Stimulated activated CD4-positive, alpha-beta T cell treated with anti-CD3 and anti-CD28 coated beads, Interleukin-12 subunit alpha, Interleukin-12 subunit beta, amount 100 ng/mL, for 24 hours (primary cell): ENCODE measurements around the gene USP7.

Experiments
- DNase-seq, 2 experiments: peaks; one replicate each; pipeline ENCODE4 v3.0.0-alpha.2; 2020; ENCODE audit warnings: low read depth in 2 of 2

USP7 gene

DNA sequence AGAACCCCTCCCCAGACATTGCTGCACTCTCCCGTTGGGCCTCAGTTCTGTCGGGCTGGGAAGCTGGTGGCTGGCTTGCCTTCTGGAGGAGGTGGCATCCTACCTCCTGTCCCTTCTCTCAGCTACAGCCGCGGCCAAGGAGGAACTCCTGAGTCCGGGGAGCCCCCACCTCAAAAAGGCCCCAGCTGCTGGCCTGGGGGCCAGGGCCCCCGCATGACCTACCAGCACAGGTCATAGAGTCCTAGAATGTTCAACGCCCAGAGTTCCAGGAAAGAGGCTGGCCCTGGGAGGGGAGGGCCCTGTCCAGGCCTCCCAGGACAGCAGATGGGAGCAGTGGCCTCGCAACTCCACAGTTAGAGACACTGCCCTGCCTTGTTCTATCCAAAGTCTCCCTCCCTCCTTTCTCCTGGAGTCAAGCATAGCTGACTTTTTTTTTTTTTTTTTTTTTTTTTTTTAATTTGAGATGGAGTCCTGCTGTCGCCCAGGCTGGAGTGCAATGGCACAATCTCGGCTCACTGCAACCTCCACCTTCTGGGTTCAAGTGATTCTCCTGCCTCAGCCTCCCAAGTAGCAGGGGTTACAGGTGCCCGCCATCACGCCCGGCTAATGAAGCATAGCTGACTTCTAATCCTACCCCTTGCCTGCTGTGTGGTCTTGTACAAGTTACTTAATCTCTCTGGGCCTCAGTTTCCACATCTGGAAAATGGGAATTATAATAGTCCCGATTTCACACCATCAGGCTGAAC lies 102.0 kb downstream of the USP7 start:
- DNase-seq = no peak

DNA sequence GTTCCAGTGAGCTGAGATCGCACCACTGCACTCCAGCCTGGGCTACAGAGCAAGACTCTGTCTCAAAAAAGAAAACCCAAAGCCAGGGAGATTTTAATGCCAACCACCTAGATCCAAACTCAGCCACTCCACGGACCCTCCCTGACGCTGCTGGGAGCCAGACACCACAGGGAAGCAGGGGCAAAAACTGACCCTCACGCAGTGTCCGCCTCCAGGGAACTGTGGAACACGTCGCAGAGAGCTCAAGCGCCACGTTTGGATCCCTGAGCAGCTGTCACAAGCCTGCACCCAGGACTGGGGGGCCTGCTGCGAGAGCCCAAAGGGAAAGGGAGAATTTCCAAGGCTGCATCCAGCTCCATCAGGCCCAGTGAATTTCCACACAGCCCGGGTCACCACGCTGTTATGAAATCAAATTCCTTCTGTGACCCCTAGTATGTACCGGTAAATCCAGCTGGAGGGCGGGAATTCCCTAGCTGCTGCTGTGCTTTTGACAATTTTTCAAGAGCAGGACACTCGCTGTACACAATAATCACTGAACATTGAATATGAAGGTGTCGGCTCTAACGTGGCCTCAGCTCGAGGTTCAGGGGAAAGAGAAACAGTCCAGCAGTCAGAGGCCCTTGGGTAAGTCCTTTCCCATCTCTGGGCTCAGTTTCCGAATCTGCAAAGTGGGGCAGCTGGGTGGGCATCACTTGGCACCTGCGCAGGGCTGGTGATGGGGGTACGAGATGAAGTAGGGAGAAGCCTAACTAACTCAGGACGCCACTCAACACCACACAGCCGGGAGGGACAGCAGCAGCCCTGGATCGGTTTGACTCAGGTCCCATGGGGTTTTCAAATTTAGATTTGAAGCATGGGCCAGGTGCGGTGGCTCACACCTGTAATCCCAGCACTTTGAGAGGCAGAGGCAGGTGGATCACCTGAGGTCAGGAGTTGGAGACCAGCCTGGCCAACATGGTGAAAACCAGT lies 103.5 kb downstream of the USP7 start:
- no peak for DNase-seq

DNA sequence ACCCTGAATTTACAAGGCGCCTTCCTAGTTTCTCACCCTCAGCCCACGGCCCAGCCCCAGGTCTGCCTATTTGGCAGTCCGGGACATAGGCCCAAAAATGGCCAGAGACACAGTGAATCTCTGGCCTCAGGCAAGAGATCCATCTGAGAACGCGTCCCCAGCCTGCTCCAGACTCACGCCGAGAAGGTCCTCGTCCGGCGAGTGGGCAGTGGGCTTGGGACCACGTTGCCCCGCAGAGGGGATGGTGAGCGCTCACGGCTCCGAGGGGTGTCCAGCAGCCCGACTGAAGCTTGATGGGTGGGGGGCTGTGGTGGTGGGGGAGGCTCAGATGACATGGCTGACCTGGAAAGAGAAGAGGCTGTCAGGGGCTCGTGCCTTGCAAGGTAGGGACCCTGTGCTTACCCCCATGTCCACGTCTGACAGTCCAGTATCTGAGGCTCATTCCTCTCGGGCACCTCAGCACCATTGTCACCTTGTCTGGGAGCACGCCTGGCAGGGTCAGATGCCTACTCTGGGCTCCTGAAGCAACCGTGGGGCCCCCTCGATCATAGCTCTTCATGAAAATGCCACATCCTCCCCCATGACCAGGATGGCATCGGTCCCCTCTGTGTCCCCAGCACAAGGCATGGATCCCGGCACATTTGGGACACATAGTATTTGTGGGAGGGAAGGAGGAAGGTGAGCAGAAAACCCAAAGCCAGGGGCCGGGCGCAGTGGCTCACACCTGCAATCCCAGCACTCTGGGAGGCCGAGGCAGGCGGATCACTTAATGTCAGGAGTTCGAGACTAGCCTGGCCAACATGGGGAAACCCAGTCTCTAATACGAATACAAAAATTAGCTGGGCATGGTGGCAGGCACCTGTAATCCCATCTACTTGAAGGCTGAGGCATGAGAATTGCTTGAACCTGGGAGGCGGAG lies 104.5 kb downstream of the USP7 start:
- no peak for DNase-seq

DNA sequence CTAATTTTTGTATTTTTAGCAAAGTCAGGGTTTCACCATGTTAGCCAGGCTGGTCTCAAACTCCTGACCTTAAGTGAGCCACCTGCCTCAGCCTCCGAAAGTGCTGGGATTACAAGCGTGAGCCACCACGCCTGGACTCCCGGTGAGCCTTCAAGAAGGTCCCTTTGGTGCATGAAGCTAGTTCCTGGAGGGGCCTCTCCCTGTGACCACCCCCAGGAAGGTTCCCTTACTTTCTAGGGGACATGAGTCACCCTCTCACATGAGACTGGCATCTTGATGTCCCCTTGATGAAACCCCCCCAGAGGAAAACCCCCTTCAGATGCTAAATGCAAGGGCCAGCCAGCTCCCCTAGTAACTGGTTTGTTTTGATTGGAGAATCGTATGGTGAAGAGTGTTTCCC lies 107.7 kb downstream of the USP7 start:
- no peak for DNase-seq

DNA sequence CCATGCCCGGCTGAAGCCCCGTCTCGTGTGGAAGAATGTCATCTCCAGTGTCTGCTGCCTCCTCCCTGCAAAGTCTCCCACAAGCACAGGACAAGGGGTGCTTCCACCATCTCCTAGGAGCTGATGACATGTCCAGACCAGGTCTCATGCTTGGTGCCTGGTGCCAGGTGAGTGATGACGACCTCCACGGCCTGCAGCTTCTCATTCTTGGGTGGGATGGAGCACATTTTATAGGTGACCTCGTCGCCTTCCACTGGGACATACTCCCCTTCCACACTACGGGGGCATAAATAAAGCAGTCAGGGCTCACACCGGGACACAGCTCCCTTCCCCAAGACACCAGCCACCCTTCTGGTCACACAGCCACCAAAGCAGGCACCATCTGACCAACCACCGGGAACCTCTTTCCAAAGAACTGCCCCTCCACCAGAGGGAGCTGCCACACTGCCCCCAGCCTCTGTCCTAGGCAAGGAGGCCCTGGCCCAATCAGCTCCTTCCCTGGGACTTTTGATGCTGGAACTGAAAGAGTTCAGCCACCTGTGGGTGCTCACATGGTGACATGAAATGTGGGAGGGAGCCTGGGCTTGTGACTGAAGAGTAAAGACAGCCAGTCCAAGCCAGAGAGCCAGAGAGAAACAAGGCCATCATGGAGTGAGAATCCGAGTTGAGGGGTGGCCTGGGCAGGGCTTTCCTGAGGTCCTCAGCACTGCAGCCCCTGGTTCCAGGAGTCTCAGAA lies 108.5 kb downstream of the USP7 start:
- DNase-seq = no peak

DNA sequence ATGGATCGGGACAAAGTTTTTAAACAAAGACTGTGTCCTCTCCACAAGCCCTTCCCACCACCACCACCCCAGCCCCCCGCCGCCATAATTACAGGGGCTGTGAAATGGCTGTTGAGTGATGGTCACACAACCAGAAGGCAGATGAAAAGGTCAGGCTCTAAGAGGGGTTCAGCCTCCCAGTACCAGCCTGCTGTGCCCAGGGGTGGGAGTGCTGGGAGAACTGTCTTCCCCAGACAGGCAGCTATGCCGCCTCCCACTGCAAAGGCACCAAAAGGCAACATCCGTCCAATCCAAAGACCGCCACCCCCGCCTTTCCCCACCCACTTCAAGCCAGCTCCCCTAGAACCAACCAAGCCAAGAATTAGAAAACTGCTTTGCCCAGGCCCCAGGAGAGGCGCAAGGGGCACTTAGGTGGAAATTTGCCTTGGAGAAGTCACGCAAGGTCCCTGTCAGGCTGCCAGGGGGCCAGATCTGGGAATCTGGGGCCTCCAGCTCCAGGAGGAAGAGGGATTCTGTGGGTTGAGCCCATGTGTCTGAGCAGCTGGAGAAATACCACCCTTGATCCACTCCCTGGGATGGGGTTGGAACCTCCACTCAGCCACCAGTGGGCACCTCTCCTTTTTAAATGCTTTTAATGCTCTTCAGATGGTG lies 109.3 kb downstream of the USP7 start:
- DNase-seq = no peak

DNA sequence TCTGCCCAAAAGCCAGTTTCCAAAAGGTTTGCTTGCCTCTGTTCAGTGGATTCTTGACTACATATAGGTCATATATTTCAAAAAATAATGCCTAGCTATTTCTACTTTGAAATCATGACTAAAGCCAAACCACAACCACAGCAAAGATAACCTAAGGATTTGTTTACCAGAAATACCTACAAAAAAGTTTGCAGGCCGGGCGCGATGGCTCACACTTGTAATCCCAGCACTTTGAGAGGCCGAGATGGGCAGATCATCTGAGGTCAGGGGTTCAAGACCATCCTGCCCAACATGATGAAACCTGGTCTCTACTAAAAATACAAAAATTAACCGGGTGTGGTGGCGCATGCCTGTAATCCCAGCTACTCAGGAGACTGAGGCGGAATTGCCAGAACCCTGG lies 110.1 kb downstream of the USP7 start:
- no peak for DNase-seq

DNA sequence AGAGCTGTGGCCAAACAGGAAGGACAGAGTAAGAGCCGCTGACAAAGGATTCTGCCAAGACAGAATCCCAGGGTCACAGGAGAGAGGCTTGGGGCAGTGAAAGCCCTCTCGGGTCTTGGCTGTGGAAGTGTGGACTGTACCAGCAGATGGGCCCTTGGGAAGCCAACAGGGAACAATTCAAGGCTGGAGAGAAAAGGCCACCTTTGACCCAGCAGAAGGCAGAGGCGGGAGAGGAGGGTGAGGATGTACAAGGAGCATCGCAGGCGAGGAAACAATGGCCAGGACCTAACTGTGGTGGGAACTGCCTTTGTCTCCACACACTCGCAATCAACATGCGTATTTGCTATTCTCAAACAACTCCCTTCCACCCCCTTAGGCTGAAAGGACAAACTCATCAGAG lies 110.6 kb downstream of the USP7 start:
- no peak for DNase-seq

DNA sequence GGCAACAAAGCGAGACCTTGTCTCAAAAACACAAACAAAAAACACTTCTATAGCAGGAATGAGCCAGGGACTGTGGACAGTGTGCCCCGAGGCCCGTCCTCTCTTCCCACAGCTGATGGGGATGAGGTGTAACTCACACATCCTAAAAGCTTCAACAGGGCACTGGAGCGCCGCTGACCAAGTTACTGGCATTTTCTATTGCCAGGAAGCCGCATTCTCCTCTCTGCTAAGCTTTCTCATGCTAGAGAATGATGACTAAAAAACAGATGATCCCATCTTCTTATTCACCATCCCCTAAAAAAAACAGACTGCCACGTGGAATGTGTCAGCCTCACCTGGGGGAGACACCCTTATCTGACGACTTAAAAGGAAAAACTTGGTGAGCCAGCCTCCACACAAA lies 111.2 kb downstream of the USP7 start:
- DNase-seq = no peak

DNA sequence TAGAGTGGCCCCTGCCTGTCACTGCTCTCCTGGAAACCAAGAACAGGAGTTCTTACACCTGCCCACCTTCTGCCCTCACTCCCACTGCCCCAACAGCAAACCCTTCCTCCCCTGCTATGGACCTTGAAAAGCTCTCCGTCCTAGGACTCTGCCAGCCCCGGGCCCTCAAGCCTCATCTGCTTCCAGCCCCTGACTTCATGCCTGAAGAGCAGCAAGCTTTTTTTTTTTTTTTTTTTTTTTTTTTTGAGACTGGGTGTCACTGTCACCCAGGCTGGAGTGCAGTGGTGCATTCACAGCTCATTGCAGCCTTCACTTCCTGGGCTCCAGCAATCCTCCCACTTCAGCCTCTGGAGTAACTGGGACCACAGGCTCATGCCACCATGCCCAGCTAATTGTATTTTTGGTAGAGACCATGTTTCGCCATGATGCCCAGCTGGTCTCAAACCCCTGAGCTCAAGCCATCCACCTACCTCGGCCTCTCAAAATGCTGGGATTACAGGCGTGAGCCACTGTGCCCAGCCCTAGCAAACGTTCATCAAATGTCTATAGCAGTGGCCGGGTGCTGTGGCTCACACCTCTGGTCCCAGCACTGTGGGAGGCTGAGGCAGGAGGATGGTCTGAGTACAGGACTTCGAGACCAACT lies 111.8 kb downstream of the USP7 start:
- DNase-seq = no peak

DNA sequence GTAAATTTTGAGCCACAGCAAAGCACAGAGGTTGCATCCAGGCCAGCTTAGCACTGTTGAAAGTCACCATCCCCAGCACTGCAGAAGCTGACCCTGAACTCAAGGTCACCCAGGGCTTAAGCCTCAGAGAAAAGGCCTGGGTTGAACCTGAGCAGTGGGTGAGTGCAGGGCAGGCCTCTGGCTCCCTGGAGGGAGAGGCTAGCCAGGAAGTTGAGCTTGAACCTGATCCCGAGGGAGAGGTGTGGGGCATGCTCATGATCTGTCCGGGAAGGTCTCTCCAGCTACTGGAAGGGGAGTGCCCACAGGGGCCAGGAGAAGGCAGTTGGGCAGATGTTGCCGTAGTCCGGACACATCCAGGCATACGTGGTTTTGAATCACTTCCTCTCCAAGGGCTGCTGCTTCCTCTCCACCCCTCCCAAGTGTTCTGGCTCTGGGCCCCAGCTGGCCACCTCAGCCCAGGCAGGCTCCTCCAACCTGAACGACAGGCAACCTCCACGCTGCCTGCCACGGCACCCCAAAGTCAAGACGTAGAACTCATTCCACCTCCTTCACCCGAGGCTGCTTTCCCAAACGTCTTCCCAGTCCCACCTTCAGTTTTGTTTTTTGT lies 113.3 kb downstream of the USP7 start:
- no peak for DNase-seq

DNA sequence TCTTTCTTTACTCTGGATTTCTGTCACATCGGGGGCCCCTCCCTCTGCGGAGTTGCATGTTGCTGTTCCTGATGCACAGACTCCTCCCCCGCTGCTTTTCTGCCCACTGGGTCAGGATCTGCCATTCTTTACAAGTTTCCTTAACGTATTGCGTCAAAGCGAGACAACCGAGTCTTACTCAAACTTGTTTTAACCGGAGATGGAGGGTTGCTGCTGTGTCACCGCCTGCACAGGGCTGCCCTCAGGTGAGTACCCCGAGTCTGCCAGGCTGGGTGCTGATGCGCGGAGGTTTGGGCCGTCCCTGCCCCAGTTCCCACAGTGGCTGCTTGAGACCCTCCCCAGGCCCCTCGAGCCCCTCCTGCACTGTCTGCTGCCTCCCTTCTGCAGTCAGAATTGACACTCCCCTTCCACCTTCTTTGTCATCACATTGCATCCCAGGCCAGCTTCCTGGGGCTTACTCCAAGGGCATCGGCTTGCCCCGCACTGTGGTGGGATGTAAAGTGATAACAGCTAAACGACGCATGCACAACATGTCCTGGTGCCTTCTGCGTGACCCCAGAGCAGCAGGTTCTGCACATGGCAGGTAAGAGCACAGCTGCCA lies 114.2 kb downstream of the USP7 start:
- DNase-seq = no peak

DNA sequence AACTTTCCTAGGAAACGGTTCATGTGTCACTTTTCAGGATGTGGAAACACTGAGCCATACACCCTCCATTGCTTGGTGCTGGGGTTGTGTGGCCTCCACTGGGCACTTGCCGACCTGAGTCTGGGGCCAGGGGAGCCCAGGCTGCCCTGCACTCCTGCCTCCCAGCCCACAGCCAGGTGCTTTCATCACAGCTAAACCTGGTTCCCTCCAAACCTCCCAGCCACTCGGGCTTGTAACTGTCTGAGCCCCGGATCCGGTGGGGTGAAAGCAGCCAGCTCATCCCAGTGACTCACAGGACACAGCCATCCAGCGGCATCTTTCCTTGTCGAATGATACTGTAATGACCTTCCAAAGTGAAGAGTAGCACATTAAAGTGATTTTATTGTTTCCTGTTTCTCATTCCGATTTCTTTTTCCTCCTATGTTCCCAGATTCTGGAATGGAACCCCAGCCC lies 114.7 kb downstream of the USP7 start:
- DNase-seq = no peak

DNA sequence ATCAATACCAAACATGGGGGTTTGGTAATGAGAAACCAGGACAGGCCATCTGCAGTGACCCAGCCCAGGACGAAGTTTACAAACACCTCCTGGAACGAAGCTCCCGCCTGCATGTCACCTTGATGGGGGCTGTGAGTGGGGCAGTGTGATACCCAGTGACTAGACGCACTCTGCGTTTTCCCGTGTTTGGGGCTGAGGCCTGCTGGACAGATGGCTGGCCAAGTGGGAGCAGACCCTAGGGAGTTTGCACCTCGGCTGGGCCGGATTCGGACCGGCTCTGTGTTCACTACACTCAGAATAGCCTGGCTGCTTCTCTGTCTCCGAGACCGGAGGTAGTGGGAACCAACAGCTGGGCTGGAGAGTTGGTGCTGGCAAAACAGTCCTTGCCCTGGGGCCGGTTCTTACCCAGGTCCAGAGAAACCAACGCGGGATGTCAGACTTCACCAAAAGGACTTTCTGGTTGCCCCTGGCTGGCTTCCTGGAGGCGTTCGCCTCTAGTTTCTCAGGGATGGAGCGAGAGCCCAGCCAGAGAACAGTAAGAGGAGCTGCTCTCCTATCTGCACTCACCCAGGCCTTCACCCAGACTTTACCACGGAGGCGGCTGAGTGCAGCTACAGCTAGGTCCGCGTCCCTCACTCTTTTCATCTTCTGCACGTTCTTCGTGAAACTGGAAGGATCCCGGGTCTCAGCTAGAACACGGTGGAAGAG lies 115.3 kb downstream of the USP7 start:
- DNase-seq = no peak

DNA sequence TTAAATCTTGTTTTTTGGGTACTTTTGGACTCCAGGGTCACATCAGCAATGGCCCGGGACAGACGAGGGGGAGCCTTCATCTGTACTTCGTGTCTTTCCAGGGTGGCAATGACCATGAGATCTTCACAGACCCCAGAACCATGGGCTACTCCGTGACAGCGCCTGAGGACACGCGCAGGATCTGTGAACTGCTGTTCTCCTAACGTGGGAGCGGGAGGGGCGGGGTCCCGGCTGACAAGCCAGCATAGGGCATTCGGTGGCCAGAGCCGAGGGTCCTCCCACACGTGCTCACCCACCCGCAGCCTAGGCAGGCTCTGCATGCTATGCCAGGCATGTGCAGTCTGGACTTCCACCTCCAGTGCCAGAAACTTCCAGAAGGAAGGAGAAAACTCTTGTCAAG lies 116.1 kb downstream of the USP7 start:
- no peak for DNase-seq

DNA sequence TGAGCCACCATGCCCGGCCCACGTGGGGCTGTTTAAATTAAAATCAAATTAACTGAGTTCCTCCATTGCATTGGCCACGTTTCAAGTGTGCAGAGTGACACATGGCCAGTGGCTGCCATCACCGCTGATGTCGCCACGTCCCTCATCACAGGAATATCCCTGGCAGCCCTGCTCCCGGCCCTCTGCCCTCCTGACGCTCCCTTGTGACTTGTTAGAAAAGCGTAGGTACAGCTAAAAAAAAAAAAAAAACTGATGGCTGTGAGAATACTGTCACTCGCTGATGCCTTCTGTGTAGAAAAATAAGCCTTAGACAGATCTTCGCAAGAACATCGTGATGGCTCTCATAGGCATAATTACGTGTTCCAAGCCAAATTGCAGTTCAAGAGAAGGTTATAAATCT lies 116.6 kb downstream of the USP7 start:
- no peak for DNase-seq

DNA sequence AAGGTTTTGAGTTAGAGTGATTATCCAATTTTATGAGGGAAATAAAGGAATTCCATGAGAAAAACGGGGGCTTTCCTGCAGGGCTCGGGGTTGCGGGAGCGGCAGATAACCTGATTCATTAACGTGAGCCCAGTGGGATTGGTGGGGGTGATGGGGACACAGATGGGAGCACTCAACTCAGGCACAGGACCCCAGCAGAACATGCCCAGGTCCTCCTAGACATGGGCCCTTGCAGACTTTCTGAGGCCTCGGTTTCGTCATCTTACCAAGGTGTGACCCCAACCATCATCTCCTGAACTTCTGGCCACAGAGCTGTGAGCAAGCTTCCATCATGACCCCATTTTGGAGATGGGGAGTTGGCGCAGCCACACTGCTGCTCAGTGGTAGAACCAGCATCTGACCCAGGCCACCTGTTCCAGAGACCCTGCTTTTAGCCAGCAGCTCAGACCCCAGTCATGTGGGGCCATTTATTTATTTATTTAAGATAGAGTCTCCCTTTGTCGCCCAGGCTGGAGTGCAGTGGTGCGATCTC lies 117.2 kb downstream of the USP7 start:
- DNase-seq = no peak

DNA sequence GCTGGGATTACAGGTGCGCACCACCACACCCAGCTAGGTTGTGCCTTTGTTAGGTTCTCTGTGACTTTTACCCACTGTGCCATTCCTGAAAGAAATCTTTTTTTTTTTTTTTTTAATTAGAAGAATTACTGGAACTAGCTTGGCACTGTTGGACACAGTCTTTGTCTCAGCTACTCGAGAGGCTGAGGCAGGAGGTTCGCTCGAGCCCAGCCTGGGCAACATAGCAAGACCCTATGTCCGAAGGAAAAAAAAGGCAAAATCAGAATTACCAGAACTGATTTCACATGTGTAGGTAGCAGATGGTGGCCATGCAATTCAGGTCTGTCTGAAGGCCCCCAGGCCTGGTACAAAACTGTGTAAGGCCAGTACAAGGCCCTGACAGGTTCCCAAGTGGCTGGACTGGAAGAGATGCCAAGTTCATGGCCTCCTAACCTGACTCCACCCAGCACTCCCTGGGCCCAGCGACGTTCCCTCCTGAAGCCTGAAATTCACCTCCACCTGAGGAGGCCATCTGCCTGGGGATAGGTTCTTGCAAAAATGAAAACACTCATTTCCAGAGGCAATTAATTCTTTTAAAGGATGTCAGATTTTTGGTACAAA lies 117.9 kb downstream of the USP7 start:
- no peak for DNase-seq
